GM10248 (cell line): ENCODE results near the gene CD200R1L.

Source experiments
- CTCF ChIA-PET: fragments of 300-600 bp; sonication (Branson Sonifier 250); formaldehyde crosslinking; extraction: SDS; loops from one replicate; lab custom pipeline; 2021; ENCODE audit warnings: antibody characterized with exemption; lab: Yijun Ruan, JAX
- POLR2A ChIA-PET: fragments of 350-650 bp; sonication (Branson Sonifier 250); formaldehyde crosslinking; extraction: SDS; loops from one replicate; lab custom pipeline; 2020; ENCODE audit warnings: antibody characterized with exemption; lab: Yijun Ruan, JAX
- DNase-seq: peaks from one replicate; pipeline ENCODE4 v3.0.0; 2012; ENCODE audit errors: extremely low spot score
- TF ChIP-seq, protein P1 (sequence below): IDR thresholded peaks from 2 replicates; pipeline ENCODE4 v1.5.1; 2012; ENCODE audit warnings: mild to moderate bottlenecking, low read depth; ENCODE audit errors: extremely low read depth, missing control alignments, control extremely low read depth

The CD200R1L gene

GRCh38 chr3:112875561-112875960 lies 28.9 kb upstream of the CD200R1L start:
- no peak for DNase-seq
- ChIA-PET CTCF (interaction anchor here (0.6 to 1.3 kb wide), 2 partner anchors 28 to 103 kb away, joined by 3 read pairs; no protein-coding TSS in a partner anchor), POLR2A (no interaction called here)
- TF ChIP-seq, protein P1, sequence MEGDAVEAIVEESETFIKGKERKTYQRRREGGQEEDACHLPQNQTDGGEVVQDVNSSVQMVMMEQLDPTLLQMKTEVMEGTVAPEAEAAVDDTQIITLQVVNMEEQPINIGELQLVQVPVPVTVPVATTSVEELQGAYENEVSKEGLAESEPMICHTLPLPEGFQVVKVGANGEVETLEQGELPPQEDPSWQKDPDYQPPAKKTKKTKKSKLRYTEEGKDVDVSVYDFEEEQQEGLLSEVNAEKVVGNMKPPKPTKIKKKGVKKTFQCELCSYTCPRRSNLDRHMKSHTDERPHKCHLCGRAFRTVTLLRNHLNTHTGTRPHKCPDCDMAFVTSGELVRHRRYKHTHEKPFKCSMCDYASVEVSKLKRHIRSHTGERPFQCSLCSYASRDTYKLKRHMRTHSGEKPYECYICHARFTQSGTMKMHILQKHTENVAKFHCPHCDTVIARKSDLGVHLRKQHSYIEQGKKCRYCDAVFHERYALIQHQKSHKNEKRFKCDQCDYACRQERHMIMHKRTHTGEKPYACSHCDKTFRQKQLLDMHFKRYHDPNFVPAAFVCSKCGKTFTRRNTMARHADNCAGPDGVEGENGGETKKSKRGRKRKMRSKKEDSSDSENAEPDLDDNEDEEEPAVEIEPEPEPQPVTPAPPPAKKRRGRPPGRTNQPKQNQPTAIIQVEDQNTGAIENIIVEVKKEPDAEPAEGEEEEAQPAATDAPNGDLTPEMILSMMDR, result no peak

GRCh38 chr3:112874725-112875124 lies 28.1 kb upstream of the CD200R1L start:
- ChIA-PET POLR2A (no interaction called here), CTCF (interaction anchor here (0.6 kb wide), 1 partner anchor 104 kb away, joined by 3 read pairs; no protein-coding TSS in a partner anchor)
- no peak for DNase-seq

DNA sequence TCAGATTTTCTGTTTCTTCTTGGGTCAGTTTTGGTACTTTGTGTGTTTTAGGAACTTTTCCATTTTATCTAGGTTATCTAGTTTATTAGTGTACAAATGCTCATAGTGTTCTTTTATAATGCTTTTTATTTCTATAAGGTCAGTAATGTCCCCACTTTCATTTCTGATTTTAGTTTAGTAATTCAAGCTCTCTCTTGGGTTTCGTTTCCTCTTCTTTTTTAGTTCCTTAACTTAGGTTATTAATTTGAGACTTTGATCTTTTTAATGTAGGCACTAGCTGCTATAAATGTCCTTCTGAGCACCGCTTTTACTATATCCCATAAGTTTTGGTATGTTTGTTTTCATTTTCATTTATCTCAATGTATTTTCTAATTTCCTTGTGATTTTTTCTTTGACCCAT lies 27.0 kb upstream of the CD200R1L start:
- peak; percentile 34 for DNase-seq
- TF ChIP-seq, protein P1, result no peak
- POLR2A ChIA-PET, result no interaction called here
- CTCF ChIA-PET, result no interaction called here

More at GRCh38 chr3:112874725-112875124, 28.1 kb upstream of the CD200R1L start:
- TF ChIP-seq, protein P1, result no peak

DNA sequence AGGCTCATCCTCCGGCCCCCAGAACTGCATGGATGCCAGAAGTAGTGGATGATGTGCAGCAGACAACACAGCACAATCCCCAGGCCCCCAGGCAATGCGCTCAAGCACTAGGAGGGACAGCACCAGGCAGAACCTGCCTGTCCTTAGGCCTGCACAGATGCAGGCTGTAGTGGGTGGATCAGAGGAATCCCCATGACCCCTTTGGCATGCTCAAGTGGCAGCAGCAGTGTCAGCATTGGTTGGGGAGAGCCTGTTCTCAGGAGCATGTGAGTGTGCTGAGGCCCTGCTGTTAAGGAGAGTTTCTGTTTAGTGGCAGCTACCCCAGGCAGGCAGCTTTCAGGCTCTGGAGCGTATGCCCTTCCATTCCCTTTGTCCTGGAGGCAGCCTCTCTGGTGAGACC lies 25.1 kb upstream of the CD200R1L start:
- ChIA-PET CTCF (interaction anchor here (1.0 to 1.6 kb wide), 4 partner anchors 9 to 37 kb away, joined by 3 to 5 read pairs (median 4); no protein-coding TSS in a partner anchor), POLR2A (no interaction called here)
- TF ChIP-seq, protein P1, result no peak
- DNase-seq, result no peak

DNA sequence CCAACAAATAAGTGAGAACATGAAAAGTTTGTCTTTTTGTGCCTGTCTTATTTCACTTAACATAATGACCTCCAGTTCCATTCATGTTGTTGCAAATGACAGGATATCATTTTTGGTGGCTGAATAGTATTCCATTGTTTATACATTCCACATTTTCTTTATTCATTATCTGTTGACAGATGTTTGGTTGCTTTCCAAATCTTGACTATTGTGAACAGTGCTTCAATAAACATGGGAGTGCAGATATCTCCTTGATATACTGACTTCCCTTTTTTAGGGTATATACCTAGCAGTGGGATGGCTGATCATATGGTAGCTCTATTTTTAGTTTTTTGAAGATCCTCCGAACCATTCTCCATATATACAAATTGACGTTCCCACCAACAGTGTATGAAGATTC lies 19.1 kb upstream of the CD200R1L start:
- DNase-seq, result no peak
- TF ChIP-seq, protein P1, result no peak
- POLR2A ChIA-PET, result no interaction called here
- CTCF ChIA-PET, result interaction anchor here (1.0 to 1.2 kb wide), 2 partner anchors 33 to 119 kb away, joined by 3 read pairs; no protein-coding TSS in a partner anchor

GRCh38 chr3:112860898-112861297 lies 14.2 kb upstream of the CD200R1L start:
- TF ChIP-seq, protein P1, result no peak
- POLR2A ChIA-PET, result no interaction called here
- DNase-seq, result no peak
- CTCF ChIA-PET, result no interaction called here
